Osteoblast (primary cell): Measurements from ENCODE around the gene MACF1. TPM values are rescaled to one million over a fixed set of nuclear protein-coding genes. Genes with fewer than 3 reads are reported as not detected.

Source experiments
- DNase-seq: peaks from one replicate; pipeline ENCODE4 v3.0.0; 2011; ENCODE audit warnings: low spot score, mixed read lengths; ENCODE audit not compliant: insufficient read length; ENCODE audit errors: missing footprints
- H2AFZ ChIP-seq: 2 replicates; pipeline ENCODE4 v1.6.0; 2011; ENCODE audit warnings: mild to moderate bottlenecking, low read length
- H3K27ac ChIP-seq: 2 replicates; pipeline ENCODE4 v1.5.1; 2011; ENCODE audit warnings: mild to moderate bottlenecking, low read depth, low read length, moderate library complexity
- H3K27me3 ChIP-seq: 2 replicates; pipeline ENCODE4 v1.6.0; 2012; ENCODE audit warnings: mild to moderate bottlenecking, control low read depth, inconsistent platforms, low read length, moderate library complexity; ENCODE audit not compliant: insufficient read depth
- H3K36me3 ChIP-seq: 2 replicates; pipeline ENCODE4 v1.5.1; 2011; ENCODE audit warnings: mild to moderate bottlenecking, low read length, control low read depth, moderate library complexity; ENCODE audit not compliant: insufficient read depth
- H3K4me1 ChIP-seq: 2 replicates; pipeline ENCODE4 v1.5.1; 2011; ENCODE audit warnings: mild to moderate bottlenecking, low read length, control low read depth, moderate library complexity; ENCODE audit not compliant: insufficient read depth
- H3K4me2 ChIP-seq: 2 replicates; pipeline ENCODE4 v1.6.0; 2011; ENCODE audit warnings: mild to moderate bottlenecking, low read length; ENCODE audit not compliant: insufficient read depth
- H3K4me3 ChIP-seq: fragments of 200-600 bp; sonication (generic); 3 replicates; pipeline ENCODE4 v1.5.1; 2012; ENCODE audit warnings: mild to moderate bottlenecking, low read length, inconsistent platforms; ENCODE audit not compliant: insufficient read depth
- H3K79me2 ChIP-seq: 2 replicates; pipeline ENCODE4 v1.6.0; 2012; ENCODE audit warnings: mild to moderate bottlenecking, low read length, control low read depth, inconsistent platforms; ENCODE audit not compliant: insufficient read depth
- H3K9me3 ChIP-seq: 2 replicates; pipeline ENCODE4 v1.5.1; 2011; ENCODE audit warnings: low read depth, low read length, control low read depth
- H4K20me1 ChIP-seq: 2 replicates; pipeline ENCODE4 v1.6.0; 2012; ENCODE audit warnings: mild to moderate bottlenecking, low read length, control low read depth; ENCODE audit not compliant: insufficient read depth
- total RNA-seq: library from RNA; depleted of rRNA; stranded (reverse); fragments of >200 nt; gene quantifications from 2 replicates; pipeline ENCODE4 v1.2.3, GENCODE V29; 2012
- TF ChIP-seq, protein P1 (sequence below): IDR thresholded peaks from 2 replicates; pipeline ENCODE4 v1.5.1; 2011; ENCODE audit warnings: mild to moderate bottlenecking, low read depth, low read length, moderate library complexity; ENCODE audit errors: extremely low read depth

MACF1 gene
- total RNA-seq, 1 donor, result 424 TPM

DNA sequence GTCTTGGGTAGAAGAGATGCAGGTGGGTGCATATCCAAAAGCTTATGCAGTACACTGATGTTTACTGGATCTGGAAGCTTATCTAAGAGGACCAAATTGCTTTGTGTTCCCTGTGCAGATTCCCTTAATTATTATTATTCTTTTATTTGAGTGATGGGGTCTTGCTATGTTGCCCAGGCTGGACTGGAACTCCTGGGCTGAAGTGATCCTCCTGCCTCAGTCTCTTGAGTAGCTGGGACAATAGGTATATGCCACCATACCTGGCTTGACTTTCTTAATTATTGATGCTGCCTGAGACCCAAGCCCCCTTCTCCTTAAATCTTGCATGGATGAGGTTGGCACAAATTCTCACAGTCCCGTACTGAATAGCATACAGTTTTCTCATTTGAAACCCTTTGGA is 83.0 kb downstream of the MACF1 start:
- no peak for DNase-seq
- Histone ChIP-seq H3K27ac (no peak overlapping the region), H3K4me2 (no peak overlapping the region), H3K79me2 (peaks cover 4% of the 10 kb centered on the region), H3K4me1 (no peaks in the 10 kb centered on the region), H4K20me1 (no peaks in the 10 kb centered on the region), H3K27me3 (no peaks in the 10 kb centered on the region), H3K36me3 (peaks cover 67% of the 10 kb centered on the region), H3K4me3 (no peak overlapping the region), H2AFZ (no peak overlapping the region), H3K9me3 (no peaks in the 10 kb centered on the region)
- TF ChIP-seq, protein P1, sequence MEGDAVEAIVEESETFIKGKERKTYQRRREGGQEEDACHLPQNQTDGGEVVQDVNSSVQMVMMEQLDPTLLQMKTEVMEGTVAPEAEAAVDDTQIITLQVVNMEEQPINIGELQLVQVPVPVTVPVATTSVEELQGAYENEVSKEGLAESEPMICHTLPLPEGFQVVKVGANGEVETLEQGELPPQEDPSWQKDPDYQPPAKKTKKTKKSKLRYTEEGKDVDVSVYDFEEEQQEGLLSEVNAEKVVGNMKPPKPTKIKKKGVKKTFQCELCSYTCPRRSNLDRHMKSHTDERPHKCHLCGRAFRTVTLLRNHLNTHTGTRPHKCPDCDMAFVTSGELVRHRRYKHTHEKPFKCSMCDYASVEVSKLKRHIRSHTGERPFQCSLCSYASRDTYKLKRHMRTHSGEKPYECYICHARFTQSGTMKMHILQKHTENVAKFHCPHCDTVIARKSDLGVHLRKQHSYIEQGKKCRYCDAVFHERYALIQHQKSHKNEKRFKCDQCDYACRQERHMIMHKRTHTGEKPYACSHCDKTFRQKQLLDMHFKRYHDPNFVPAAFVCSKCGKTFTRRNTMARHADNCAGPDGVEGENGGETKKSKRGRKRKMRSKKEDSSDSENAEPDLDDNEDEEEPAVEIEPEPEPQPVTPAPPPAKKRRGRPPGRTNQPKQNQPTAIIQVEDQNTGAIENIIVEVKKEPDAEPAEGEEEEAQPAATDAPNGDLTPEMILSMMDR, result no peak

DNA sequence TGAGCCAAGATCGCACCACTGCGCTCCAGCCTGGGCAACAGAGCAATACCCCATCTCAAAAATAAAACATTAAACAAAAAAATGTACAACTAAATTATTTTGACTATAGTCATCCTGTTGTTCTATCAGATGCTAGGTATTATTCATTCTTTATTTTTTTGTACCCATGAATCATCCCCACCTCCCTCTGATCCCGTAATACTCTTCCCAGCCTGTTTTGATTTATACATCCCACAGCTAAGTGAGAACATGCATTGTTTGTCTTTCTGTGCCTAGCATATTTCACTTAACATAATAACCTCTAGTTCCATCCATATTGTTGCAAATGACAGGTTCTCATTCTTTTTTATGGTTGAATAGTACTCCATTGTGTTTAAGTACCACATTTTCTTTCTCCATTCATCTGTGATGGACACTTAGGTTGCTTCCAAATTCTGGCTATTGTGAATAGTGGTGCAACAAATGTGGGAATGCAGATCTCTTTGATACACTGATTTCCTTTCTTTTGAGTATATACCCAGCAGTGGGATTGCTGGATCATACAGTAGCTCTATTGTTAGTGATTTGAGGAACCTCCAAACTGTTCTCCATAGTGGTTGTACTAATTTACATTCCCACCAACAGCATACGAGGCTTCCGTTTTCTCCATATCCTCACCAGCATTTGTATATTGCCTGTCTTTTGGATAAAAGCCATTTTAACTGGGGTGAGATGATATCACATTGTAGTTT is 84.4 kb downstream of the MACF1 start:
- Histone ChIP-seq H3K27me3 (no peaks in the 10 kb centered on the region), H3K36me3 (peaks cover 65% of the 10 kb centered on the region), H3K4me2 (no peak overlapping the region), H3K4me3 (no peak overlapping the region), H3K27ac (no peak overlapping the region), H3K79me2 (no peaks in the 10 kb centered on the region), H4K20me1 (peaks cover 7% of the 10 kb centered on the region), H3K9me3 (no peaks in the 10 kb centered on the region), H3K4me1 (peaks cover 13% of the 10 kb centered on the region), H2AFZ (no peak overlapping the region)
- DNase-seq, result no peak
- TF ChIP-seq, protein P1, result no peak

DNA sequence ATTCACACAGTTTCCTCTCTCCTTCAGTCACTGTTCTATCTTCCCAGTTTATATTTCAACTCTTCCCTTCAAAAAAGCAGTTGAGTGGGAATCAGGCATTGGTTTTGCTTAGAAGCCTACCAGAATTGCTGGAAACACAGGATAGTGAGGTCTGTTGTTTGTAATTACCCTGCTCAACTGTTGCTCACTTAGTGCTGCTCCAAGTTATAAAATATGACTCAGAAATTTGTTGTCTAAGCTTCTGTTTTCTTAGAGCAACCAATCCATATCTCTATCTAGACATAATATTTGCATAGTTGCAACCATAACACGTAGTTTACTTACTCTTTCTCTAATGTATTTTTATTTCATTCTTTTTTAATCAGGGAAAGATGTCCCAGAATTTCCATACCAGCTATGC is 87.9 kb downstream of the MACF1 start:
- no peaks in the 10 kb centered on the region for H3K9me3 ChIP-seq
- H2AFZ ChIP-seq, result no peak overlapping the region
- H3K36me3 ChIP-seq, result peaks cover 64% of the 10 kb centered on the region
- no peaks in the 10 kb centered on the region for H3K79me2 ChIP-seq
- H4K20me1 ChIP-seq, result peaks cover 7% of the 10 kb centered on the region
- no peaks in the 10 kb centered on the region for H3K27me3 ChIP-seq
- TF ChIP-seq, protein P1, result no peak
- DNase-seq, result no peak
- no peak overlapping the region for H3K27ac ChIP-seq
- peaks cover 26% of the 10 kb centered on the region for H3K4me1 ChIP-seq
- no peak overlapping the region for H3K4me2 ChIP-seq
- no peak overlapping the region for H3K4me3 ChIP-seq

DNA sequence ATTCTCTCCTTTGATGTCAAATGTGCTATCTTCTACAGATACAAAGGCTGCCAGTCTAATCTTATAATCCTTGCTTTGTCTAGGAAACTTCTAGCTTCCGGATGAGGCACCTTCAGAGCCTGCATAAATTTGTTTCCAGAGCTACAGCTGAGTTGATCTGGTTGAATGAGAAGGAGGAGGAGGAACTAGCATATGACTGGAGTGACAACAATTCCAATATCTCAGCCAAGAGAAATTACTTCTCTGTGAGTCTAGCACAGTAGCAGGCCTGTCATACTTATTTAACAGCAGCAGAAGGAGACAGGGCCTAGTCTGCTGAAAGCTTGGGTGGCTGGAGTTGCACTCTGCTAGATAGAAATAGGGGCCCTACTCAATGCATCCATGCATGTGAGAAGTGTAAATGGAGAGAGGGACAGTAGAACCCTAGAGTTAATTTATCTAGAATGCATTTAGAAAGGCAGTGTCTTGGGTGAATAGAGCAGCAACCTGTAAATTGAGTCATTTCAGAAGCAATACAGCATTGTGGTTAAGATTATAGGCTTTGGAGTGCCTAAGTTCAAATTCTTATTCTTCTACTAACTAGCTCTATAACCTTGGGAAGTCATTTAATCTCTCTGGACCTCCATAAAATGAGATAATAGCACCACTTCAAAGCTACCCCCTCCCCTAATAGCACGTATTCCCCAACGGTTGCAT is 89.0 kb downstream of the MACF1 start:
- no peaks in the 10 kb centered on the region for H3K9me3 ChIP-seq
- H3K36me3 ChIP-seq, result peaks cover 61% of the 10 kb centered on the region
- H3K27me3 ChIP-seq, result no peaks in the 10 kb centered on the region
- peak; percentile 69 for DNase-seq
- H3K79me2 ChIP-seq, result no peaks in the 10 kb centered on the region
- peak overlapping the region; percentile 57 for H3K27ac ChIP-seq
- TF ChIP-seq, protein P1, result no peak
- no peak overlapping the region for H3K4me3 ChIP-seq
- peaks cover 26% of the 10 kb centered on the region for H3K4me1 ChIP-seq
- H3K4me2 ChIP-seq, result no peak overlapping the region
- H2AFZ ChIP-seq, result no peak overlapping the region
- peaks cover 7% of the 10 kb centered on the region for H4K20me1 ChIP-seq
